Sigmoid colon (tissue), 4 donors: ENCODE data around the gene RANGRF.

Experiments used
- POLR2A ChIP-seq, 2 donors: fragments of 450-650 bp; IDR thresholded peaks; one replicate each; pipeline ENCODE4 v1.6.1; 2016; ENCODE audit warnings: antibody characterized with exemption in 2 of 2, mild to moderate bottlenecking in 2 of 2, moderate library complexity in 2 of 2
- POLR2AphosphoS5 ChIP-seq, 4 donors: sonication (generic); formaldehyde crosslinking; IDR thresholded peaks; one replicate each; pipeline ENCODE4 v1.6.1; 2017; ENCODE audit warnings: antibody characterized with exemption in 4 of 4
- TF ChIP-seq, protein P1 (sequence below), 4 experiments: fragments of 450-650 bp in 3 of 4; fragments of 200-600 bp in 1 of 4; IDR thresholded peaks; one replicate each; pipeline ENCODE4 v1.5.1; 2016 to 2019; ENCODE audit warnings: antibody characterized with exemption in 4 of 4, mild to moderate bottlenecking in 3 of 4, moderate library complexity in 2 of 4

DNA sequence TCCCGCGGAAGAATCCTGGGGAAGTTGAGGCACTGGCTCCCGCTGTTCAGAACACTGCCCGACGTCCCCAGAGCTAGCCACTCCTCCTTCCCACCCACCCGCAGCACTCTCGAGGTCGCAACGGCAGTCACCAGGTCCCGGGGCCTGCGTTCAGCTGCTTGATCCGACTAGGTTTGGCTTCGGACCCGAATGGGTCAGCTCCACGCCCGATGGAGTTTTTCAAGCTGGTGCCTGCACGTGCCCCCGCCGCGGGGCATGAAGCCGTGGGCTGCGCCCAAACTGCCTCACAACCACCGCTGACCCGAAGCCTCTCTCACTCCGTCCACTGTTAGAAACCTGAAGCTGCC lies 38.8 kb downstream of the RANGRF start:
- TF ChIP-seq, protein P1, sequence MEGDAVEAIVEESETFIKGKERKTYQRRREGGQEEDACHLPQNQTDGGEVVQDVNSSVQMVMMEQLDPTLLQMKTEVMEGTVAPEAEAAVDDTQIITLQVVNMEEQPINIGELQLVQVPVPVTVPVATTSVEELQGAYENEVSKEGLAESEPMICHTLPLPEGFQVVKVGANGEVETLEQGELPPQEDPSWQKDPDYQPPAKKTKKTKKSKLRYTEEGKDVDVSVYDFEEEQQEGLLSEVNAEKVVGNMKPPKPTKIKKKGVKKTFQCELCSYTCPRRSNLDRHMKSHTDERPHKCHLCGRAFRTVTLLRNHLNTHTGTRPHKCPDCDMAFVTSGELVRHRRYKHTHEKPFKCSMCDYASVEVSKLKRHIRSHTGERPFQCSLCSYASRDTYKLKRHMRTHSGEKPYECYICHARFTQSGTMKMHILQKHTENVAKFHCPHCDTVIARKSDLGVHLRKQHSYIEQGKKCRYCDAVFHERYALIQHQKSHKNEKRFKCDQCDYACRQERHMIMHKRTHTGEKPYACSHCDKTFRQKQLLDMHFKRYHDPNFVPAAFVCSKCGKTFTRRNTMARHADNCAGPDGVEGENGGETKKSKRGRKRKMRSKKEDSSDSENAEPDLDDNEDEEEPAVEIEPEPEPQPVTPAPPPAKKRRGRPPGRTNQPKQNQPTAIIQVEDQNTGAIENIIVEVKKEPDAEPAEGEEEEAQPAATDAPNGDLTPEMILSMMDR (IDR thresholded peaks at IDR 0.05): no peak
- no peak for TF ChIP-seq POLR2A (IDR thresholded peaks at IDR 0.05)
- TF ChIP-seq POLR2AphosphoS5 (IDR thresholded peaks at IDR 0.05): no peak
